NB4 (cell line): Measurements from ENCODE around the gene LRRN3.

Experiments used
- MYC ChIP-seq: IDR thresholded peaks from 2 replicates; pipeline ENCODE4 v1.6.1; 2011; ENCODE audit warnings: low read depth, low read length
- POLR2A ChIP-seq: IDR thresholded peaks from 2 replicates; pipeline ENCODE4 v1.6.1; 2011; ENCODE audit warnings: mild to moderate bottlenecking; ENCODE audit not compliant: insufficient read length; ENCODE audit errors: extremely low read depth
- TF ChIP-seq, protein P1 (sequence below): IDR thresholded peaks from one replicate; pipeline ENCODE4 v1.5.1; 2012; ENCODE audit warnings: low read depth, low read length

DNA sequence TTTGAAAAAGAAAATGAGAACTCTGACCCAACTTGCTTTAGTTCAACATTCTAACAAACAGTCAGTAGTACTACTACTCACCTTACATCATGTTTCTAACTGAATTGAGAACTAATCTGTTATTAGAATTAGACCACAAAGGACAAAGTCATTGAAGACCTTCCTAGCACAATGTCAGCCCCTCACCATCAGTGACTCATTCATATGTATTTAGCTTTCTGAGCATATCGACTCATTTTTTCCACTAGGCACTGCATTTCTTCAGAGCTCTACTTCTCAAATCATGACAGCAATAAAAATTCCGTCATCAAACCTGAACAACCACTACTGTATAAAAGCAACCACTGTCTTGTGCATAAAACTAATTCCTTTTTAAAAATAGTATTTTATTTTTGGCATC is 4.4 kb upstream of the LRRN3 start:
- TF ChIP-seq, protein P1, sequence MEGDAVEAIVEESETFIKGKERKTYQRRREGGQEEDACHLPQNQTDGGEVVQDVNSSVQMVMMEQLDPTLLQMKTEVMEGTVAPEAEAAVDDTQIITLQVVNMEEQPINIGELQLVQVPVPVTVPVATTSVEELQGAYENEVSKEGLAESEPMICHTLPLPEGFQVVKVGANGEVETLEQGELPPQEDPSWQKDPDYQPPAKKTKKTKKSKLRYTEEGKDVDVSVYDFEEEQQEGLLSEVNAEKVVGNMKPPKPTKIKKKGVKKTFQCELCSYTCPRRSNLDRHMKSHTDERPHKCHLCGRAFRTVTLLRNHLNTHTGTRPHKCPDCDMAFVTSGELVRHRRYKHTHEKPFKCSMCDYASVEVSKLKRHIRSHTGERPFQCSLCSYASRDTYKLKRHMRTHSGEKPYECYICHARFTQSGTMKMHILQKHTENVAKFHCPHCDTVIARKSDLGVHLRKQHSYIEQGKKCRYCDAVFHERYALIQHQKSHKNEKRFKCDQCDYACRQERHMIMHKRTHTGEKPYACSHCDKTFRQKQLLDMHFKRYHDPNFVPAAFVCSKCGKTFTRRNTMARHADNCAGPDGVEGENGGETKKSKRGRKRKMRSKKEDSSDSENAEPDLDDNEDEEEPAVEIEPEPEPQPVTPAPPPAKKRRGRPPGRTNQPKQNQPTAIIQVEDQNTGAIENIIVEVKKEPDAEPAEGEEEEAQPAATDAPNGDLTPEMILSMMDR: no peak
- TF ChIP-seq POLR2A (no peak), MYC (no peak)
